LoVo (cell line): ENCODE data around the gene ZCCHC7.
"Not testable (repeated sequence)": the region's sequence is repeated elsewhere in the genome, so short reads cannot be mapped to it uniquely, and the experiment has no call there.

Source experiments
- DNase-seq: peaks from one replicate; pipeline ENCODE4 v3.0.0-alpha.2; 2016; ENCODE audit warnings: low spot score

The ZCCHC7 gene

GRCh38 chr9:37174247-37174646 is 53.9 kb downstream of the ZCCHC7 start:
- no peak for DNase-seq

- DNase-seq: no peak
Measured at GRCh38 chr9:37178742-37179141, 58.4 kb downstream of the ZCCHC7 start.

DNA sequence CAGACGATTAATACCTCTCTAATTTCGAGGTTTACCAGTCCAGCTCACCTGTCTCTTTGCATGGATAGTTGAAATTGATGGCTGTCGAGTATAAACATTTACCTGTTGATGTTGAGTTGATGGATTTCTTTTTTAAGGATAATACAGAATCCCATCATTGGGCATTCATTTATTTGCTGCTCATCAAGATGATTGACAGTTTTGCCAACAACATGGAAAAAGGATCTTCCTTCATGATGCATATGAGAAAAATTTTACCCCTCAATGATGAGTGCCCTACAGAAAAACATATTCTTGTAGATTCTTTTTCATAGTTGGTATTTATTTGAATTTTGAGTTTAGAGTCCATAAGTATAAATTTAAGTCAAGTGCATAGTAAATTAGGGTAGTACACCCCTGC is 59.2 kb downstream of the ZCCHC7 start:
- no peak for DNase-seq

GRCh38 chr9:37180138-37180537 is 59.8 kb downstream of the ZCCHC7 start:
- no peak for DNase-seq

GRCh38 chr9:37182718-37183117 is 62.3 kb downstream of the ZCCHC7 start:
- DNase-seq: no peak

- DNase-seq: no peak
Measured at GRCh38 chr9:37184905-37185867, 64.8 kb downstream of the ZCCHC7 start.

GRCh38 chr9:37187292-37187691 is 66.9 kb downstream of the ZCCHC7 start:
- DNase-seq: no peak

GRCh38 chr9:37187713-37188439 is 67.5 kb downstream of the ZCCHC7 start:
- no peak for DNase-seq

- not testable (repeated sequence) for DNase-seq
Measured at GRCh38 chr9:37190739-37191138, 70.4 kb downstream of the ZCCHC7 start.

DNA sequence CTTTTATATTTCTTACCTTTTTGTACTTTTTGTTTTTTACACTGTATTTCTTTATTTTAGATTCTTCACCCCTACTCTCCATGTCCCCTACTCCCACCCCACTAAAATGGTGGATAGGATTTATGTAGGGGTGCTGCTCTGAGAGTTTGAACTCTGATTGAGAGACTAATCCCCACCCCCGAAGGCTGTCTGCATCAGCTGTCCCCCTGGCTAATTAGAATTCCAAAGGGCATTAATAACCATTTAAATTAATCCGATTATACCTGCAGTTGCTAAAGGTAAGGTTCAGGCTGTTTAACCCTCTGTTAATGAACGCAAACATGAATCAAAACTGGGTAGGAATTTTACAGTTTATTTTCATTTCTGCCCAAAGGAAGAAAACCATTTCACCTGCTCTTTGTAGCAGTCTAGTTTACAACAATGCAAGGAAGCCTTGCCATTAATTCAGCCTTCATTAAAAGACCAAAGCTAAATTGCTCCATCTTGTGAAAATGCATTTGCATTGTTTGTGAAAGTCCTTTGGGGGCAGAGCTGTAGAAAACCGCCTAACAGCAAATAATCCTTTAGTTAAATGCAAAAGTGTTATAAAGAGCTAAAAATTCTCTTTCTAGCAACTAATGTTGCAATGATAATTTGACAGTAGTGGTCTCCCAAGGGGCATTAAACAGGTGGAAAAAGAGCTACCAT is 71.2 kb downstream of the ZCCHC7 start:
- no peak for DNase-seq

- no peak for DNase-seq
Measured at GRCh38 chr9:37192803-37193202, 72.4 kb downstream of the ZCCHC7 start.

- no peak for DNase-seq
Measured at GRCh38 chr9:37197158-37198038, 77.0 kb downstream of the ZCCHC7 start.

DNA sequence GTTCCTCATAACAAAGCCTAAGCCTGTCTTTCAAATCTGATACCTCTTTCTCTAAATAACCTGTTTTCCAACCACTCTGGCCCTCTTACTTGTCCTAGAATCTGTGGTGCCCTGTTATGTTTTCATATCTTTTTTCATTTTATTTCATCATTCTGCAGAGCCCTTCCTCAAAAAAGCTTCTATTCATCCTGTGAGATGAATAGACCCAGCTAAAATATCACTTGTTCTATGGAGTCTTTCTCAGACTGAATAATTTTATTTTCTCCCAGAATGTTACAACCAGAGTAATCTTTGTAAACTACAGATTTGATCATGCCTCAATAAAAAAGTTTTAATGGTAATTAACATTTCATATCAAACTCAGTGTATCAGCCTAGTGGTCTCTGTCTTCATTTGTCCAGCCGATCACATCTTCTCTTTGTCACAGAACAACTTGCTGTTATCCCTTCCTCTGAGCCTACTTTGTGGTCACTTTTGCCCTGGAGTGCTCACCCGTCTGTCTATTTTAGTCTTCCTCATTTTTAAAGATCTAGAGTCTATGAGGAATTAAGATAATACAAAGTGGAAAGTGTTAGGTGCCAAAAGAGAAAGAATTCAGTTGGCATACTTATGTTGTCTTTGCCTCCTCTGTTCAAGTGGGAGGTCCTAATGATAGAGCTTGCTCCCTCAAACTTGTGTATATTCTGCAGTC is 77.8 kb downstream of the ZCCHC7 start:
- no peak for DNase-seq

GRCh38 chr9:37198831-37199230 is 78.5 kb downstream of the ZCCHC7 start:
- DNase-seq: no peak

- no peak for DNase-seq
Measured at GRCh38 chr9:37200433-37201005, 80.1 kb downstream of the ZCCHC7 start.

DNA sequence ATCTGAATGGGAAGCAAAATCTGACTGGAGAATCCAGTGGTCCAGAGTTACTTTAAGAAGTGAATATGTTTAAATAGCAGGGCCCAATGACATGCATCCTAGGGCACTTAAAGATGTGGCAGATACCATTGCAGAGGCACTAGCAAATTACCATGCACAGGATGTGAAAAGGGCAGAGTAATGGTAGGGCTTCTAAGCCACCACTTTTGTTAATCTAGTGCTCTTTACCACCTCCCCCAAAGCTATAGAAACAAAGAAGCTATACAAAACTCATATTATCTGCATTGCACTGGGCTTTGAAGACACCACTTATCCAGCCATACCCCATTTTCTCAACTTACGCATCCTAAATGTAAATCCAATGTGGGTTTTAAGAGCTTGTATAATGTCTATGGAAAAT is 81.2 kb downstream of the ZCCHC7 start:
- DNase-seq: no peak

DNA sequence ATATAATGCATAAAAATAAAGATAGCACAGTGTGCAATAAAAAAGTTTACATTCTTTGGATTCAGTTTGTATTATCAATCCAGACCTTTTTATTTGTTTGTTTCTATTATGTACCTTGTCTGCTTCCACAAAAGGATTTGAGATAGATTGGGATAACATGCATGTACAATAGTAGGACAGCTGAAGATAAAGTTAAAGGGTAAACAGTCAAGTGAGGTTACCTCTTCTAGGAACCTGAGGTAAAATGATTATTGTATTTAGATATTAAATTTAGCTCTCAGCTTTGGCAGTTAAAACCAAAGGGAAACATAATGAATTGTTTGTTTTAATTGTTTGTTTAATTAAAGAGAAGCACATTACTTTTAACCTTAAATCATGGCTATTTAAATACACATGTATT is 81.7 kb downstream of the ZCCHC7 start:
- no peak for DNase-seq

DNA sequence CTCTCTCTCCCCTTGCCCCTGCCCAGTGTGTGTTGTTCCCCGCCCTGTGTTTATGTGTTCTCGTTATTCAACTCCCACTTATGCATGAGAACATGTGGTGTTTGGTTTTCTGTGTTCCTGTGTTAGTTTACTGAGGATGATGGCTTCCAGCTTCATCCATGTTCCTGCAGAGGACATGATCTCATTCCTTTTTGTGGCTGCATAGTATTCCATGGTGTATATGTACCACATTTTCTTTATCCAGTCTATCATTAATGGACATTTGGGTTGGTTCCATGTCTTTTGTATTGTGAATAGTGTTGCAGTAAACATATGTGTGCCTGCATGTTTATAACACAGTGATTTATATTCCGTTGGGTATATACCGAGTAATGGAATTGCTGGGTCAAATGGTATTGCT is 83.1 kb downstream of the ZCCHC7 start:
- DNase-seq: not testable (repeated sequence)

GRCh38 chr9:37206121-37206620 is 85.8 kb downstream of the ZCCHC7 start:
- DNase-seq: no peak
